Type B pancreatic cell (in vitro differentiated cells): Measurements from ENCODE around the gene NACC2. TPM values are rescaled to one million over a fixed set of nuclear protein-coding genes. Genes with fewer than 3 reads are reported as not detected.
A peak's percentile ranks its signal among the peaks of the same experiment; 100 is the strongest.

Source experiments
- DNase-seq: peaks from one replicate; pipeline ENCODE4 v3.0.0; 2021; ENCODE audit warnings: mixed read lengths; ENCODE audit not compliant: unreplicated experiment; ENCODE audit errors: extremely low spot score
- H3K27ac Mint-ChIP-seq: 2 replicates; pipeline ENCODE4 v1.8.0; 2021; ENCODE audit warnings: mild to moderate bottlenecking, mixed read lengths
- H3K27me3 Mint-ChIP-seq: 2 replicates; pipeline ENCODE4 v1.8.0; 2021; ENCODE audit warnings: mixed read lengths
- H3K36me3 Mint-ChIP-seq: 2 replicates; pipeline ENCODE4 v1.8.0; 2021; ENCODE audit warnings: mixed read lengths
- H3K4me1 Mint-ChIP-seq: one replicate; pipeline ENCODE4 v1.8.0; 2021; ENCODE audit warnings: mixed read lengths; ENCODE audit not compliant: unreplicated experiment
- H3K4me3 Mint-ChIP-seq: 2 replicates; pipeline ENCODE4 v1.8.0; 2021; ENCODE audit warnings: mild to moderate bottlenecking, mixed read lengths
- H3K9me3 Mint-ChIP-seq: 2 replicates; pipeline ENCODE4 v1.8.0; 2021; ENCODE audit warnings: mixed read lengths
- total RNA-seq: library from RNA; stranded (reverse); gene quantifications from 2 replicates; pipeline ENCODE4 v1.2.1, GENCODE V29; 2021; ENCODE audit warnings: low replicate concordance
- TF ChIP-seq, protein P1 (sequence below): fragments of 200-600 bp; sonication (generic); conservative IDR thresholded peaks from 2 replicates; pipeline ENCODE4 v1.5.0; 2021; ENCODE audit warnings: antibody characterized with exemption, mild to moderate bottlenecking

Gene NACC2
- total RNA-seq, 1 donor from 2014 or later: 9.3 TPM

DNA sequence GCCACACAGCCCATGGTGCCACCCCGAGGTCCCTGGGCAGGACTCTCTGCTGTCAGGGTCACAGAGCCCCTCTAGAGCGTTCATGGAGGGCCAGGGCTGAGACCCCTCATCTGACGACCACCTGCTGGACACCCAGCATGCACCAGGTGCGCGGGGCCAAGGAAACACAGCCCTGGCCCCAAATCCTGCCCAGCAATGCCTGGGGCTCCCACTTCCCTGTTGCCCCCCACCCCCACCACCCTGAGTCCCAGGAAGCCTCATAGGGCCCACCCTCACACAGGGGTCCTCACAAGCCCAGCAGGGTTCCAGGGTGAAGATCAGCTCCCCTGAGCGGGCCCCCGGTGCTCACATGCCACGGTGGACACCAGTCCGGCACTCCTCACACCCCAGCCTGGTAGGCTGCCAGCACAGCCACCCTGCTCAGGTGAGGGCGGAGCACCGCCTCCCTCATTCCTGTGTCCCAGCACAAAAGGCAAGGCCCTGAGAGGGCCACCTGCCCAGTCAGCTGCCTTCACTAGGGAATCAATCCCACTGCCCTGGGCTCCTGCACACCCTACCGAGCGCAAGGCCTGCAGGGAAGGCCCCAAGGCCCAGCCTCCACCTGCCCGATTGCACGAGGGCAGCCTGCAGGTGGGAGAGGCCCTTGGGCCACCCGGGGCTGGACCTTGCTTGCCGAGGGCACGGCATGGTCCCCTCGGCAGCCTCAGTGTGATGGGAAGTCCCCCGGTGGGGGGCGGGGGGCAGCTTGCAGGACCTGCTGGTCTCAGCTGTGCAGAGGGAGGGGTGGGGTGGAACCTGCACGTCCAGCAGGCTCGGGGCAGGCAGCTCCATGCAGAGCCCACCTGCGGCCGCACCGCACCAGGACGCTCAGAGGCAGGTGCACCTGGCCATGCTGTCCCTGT lies 77.5 kb downstream of the NACC2 start:
- TF ChIP-seq, protein P1, sequence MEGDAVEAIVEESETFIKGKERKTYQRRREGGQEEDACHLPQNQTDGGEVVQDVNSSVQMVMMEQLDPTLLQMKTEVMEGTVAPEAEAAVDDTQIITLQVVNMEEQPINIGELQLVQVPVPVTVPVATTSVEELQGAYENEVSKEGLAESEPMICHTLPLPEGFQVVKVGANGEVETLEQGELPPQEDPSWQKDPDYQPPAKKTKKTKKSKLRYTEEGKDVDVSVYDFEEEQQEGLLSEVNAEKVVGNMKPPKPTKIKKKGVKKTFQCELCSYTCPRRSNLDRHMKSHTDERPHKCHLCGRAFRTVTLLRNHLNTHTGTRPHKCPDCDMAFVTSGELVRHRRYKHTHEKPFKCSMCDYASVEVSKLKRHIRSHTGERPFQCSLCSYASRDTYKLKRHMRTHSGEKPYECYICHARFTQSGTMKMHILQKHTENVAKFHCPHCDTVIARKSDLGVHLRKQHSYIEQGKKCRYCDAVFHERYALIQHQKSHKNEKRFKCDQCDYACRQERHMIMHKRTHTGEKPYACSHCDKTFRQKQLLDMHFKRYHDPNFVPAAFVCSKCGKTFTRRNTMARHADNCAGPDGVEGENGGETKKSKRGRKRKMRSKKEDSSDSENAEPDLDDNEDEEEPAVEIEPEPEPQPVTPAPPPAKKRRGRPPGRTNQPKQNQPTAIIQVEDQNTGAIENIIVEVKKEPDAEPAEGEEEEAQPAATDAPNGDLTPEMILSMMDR: no peak
- no peak overlapping the region for H3K27ac Mint-ChIP-seq
- H3K27me3 Mint-ChIP-seq: no peaks in the 10 kb centered on the region
- no peaks in the 10 kb centered on the region for H3K36me3 Mint-ChIP-seq
- H3K9me3 Mint-ChIP-seq: no peaks in the 10 kb centered on the region
- peak; percentile 68 for DNase-seq
- H3K4me3 Mint-ChIP-seq: no peak overlapping the region
- H3K4me1 Mint-ChIP-seq: no peaks in the 10 kb centered on the region

DNA sequence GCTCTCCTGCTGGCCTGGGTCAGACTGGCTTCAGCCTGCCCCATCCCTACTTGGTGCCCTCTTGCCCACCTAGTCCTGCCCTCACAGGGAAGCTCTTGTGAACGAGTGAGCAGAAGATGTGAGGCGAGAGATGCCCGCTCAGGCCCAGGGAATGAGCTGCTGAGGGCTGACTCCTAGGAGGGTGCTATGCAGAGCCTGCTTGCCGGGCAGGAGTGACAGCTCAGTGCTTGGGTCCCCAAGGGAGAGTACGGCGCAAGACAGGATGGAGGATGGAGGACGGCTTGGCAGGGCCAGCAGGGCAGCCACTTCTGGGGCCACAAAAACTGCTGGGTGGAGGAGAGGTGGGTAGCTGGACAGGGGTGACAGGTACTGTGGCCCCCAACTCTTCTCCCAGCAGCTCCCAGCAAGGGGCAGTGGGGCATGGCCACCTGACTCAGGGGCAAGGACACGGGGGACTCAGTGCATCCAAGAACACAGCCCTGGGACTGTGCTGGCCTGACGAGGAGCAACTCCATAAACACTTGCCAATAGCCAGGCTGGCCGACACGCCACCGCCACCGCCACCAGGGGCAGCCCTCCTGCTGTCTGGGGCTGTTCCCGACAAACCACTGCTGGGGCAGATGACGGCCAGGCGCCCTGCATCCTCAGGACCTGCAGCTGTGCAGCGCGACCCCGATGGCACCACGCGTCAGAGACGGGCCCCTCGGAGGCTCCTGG lies 78.4 kb downstream of the NACC2 start:
- peak; percentile 68 for DNase-seq
- TF ChIP-seq, protein P1: no peak

DNA sequence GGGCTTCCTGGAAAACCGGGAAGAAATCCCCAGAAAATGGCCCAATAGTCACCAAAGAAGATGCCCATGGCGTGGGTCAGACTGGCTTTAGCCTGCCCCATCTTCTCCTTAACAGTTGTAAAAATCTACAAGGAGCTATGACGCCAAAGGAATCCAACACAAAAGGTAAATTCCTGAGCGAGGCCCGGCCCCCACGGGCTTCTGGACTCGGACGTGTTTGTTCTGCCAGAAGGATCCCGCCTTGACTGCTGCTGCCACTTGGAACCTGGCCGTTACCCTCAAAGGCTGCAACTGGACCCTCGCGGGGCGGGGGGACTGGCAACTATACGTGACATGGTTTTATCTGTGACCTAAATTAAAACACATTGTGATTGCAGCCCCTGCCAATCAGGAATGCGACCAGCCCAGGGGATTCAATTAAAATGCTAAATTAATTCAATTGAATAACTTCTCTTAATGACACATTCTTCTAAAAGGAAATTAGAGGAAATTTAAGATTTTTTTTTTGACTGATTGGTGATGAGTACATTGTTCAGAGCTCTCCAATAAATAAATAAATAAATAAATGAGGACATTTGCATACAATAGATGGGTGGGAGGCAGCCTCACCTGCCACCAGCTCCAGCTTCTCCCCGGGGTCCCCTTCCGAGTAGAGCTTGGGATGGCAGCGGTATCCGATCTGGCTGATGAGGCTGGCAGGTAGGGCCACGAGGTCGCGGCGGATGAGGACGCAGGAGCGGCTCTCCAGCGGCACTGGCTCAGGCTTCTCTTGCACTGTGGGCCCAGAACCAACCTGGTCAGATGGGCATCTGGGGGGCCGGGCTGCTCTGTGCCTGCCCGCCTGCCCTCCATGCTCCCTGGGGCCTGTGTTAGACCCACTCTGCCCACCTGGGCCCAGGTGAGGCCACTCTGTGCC lies 79.2 kb downstream of the NACC2 start:
- Mint-ChIP-seq H3K36me3 (no peaks in the 10 kb centered on the region), H3K4me1 (no peaks in the 10 kb centered on the region), H3K27ac (no peak overlapping the region), H3K4me3 (no peak overlapping the region), H3K9me3 (no peaks in the 10 kb centered on the region), H3K27me3 (no peaks in the 10 kb centered on the region)
- TF ChIP-seq, protein P1: no peak
- DNase-seq: no peak

More for the DNA sequence above, 78.4 kb downstream of the NACC2 start:
- H3K4me3 Mint-ChIP-seq: no peak overlapping the region
- H3K36me3 Mint-ChIP-seq: no peaks in the 10 kb centered on the region
- no peak overlapping the region for H3K27ac Mint-ChIP-seq
- no peaks in the 10 kb centered on the region for H3K9me3 Mint-ChIP-seq
- no peaks in the 10 kb centered on the region for H3K4me1 Mint-ChIP-seq
- no peaks in the 10 kb centered on the region for H3K27me3 Mint-ChIP-seq

DNA sequence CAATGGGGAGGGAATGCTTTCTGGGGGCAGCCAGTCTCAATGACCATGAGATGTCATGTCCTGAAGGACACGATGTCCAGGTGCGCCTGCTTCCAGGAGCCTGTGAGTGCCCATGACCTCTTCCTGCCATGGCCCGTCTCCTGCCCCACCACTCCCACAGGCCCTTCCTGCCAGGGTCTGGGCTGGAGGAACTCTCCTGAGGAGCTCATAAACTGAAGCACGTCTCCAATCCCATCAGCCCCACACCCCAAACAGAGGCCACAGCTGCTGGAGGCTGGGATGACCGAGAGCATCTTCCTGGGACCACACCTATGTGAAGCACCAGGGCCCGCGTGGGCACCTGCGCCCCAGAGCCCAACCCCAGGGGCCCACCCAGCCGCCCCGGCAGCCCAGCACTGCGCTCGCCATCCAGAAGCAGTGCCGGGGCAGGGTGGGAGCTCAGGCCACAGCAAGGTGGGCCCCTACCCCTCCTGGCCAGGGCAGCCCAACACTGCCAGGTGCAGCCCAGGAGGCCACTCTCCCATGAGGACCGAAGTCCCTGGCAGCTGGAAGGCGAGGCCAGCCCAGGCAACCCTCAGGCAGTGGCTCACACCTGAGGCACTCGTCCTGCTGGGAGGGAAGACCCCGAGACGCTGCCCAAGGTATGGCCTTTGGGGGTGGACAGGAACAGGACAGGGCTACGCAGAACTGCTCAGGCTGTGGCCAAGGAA lies 80.0 kb downstream of the NACC2 start:
- H3K4me3 Mint-ChIP-seq: no peak overlapping the region
- no peaks in the 10 kb centered on the region for H3K9me3 Mint-ChIP-seq
- H3K36me3 Mint-ChIP-seq: no peaks in the 10 kb centered on the region
- H3K27me3 Mint-ChIP-seq: no peaks in the 10 kb centered on the region
- TF ChIP-seq, protein P1: no peak
- H3K4me1 Mint-ChIP-seq: peaks cover 5% of the 10 kb centered on the region
- H3K27ac Mint-ChIP-seq: no peak overlapping the region
- DNase-seq: no peak
